ENCODE measurements around the gene LPP.

DNA sequence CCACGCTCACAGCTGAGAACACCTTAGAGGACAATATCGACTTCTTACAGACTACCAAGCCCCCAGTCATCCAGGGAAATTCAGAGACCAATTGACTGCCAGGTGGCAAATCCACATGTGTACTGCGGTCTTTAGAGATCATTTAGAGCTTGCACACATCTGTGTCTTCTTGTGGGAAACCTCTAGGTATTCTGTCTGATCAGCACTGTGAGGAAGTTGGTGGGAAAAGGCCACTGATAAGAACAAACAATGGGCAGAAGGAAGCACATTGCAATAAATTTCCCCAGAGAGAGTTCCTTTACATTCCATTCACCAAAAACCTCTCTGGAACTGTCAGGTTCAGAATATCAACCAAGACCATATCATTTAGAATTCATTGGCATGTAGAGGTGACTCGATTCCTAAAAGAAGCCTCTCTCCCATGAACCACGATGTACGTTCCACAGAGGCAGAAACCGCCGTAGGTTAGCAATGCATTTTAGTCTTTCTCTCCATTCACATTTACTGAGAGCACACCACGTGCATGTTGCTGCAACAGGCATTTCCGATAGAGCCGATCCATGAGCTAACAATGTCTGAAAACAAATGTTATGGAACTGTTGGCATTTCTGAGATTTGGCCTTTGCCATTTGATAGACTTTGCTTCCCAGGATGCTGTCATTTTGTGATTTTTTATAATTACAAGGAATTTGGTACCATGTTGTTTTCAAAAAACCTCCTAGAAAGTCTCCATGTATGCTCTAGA is 730.5 kb downstream of the LPP start:
- TF ChIP-seq, protein P1, sequence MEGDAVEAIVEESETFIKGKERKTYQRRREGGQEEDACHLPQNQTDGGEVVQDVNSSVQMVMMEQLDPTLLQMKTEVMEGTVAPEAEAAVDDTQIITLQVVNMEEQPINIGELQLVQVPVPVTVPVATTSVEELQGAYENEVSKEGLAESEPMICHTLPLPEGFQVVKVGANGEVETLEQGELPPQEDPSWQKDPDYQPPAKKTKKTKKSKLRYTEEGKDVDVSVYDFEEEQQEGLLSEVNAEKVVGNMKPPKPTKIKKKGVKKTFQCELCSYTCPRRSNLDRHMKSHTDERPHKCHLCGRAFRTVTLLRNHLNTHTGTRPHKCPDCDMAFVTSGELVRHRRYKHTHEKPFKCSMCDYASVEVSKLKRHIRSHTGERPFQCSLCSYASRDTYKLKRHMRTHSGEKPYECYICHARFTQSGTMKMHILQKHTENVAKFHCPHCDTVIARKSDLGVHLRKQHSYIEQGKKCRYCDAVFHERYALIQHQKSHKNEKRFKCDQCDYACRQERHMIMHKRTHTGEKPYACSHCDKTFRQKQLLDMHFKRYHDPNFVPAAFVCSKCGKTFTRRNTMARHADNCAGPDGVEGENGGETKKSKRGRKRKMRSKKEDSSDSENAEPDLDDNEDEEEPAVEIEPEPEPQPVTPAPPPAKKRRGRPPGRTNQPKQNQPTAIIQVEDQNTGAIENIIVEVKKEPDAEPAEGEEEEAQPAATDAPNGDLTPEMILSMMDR (IDR thresholded peaks at IDR 0.05), result no peak
- TF ChIP-seq POLR2A (IDR thresholded peaks at IDR 0.05), result no peak
